HG03439 (cell line): ENCODE results near the gene ADCY5.

Experiments used
- ATAC-seq: cut with Tn5 transposase; IDR thresholded peaks from one replicate; pipeline ENCODE4 v1.9.1; 2021; ENCODE audit warnings: mild to moderate bottlenecking, moderate library complexity; ENCODE audit not compliant: unreplicated experiment

ADCY5 gene

DNA sequence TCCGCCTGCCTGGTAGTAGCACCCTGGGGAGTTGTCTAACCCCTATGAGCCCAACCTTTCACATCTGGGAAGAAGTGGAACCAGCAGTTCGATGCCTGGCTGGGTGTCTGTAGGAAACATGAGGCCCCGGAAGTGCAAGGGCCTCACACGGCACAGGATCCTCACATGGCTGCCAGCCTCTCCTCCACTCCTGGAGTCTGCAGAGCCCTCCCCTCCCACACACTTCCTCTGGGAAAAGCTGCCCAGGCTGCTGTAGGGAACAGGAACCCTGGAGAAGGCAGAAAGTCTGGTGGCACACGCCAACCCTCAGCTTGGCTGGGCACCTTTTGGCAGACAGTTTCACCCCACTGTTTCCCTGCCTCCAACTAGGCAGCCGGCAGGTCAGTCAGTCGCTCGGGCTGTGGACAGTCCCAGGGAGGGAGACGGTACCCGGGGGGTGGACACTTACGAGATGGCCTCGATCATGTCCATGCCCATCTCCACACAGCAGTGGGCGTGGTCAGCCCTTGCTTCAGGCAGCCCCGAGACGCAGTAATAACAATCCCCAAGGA lies 118.4 kb downstream of the ADCY5 start:
- no peak for ATAC-seq

DNA sequence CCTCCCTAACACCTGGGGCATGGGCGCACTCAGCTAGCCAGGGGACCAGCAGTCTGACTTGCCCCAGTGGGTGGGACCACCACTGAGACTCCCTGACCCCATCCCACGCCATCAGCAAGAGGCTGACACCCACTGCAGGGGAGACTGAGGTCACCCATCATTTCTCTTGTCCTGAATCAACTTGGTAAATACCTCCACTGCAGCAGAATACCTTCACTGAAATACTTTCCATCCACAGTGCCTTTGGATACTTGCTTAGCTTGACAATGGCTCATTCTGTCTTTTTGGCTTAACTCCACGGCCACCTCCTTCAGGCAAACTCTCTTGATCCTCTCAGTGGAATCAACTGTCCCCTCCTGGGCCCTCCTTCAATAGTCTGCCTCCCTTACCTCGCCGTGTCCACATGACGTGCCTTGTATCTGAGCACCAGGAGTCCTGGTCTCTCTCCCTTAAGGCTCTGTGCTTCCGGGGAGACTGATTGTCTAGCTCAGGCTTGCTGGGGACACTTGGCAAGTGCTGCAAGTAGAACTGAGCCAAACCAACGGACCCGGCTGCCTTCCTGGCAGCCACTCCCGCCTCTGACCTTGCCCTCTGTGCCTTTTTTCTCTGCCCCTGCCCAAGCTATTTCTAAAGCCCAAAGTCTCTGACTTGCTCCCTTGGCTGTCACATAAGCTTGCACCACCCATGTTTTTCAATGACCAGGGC lies 119.1 kb downstream of the ADCY5 start:
- no peak for ATAC-seq

DNA sequence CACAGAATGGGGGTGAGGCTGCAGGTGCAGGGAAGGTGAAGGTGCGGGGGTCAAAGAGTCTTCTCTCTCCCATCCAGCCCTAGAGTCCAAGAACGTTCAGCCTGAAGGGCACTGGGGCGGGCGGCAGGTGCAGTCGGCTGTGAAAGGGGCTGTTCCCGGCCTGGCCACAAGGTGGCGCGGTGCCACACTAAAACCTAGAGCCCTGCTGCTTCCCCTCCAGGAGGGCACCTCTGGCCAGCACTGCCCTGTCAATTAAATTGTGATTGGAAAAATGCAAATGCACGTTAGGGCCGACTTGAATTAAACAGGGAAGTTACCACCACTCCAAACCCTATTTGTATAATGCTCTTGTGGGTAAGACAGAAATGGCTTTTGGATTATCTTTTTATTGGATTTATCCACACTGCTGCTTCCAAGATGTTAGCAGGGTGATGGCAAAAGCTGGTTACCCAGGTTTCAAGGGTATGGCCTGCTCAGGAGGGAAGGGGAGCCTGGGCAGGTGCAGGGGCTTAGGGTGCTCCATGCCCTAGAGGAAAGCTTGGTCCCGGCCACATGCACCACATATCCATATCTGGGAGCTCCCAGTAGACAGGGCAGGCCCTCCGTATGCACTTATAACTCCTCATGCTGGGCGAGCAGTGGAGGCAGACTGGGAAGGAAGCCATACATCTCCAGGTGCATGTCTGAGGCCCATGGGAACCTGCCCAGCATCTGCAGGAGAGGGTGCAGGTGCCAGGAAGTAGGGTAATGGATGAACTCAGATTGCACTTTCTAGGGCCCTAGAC lies 119.8 kb downstream of the ADCY5 start:
- ATAC-seq = peak; percentile 70

DNA sequence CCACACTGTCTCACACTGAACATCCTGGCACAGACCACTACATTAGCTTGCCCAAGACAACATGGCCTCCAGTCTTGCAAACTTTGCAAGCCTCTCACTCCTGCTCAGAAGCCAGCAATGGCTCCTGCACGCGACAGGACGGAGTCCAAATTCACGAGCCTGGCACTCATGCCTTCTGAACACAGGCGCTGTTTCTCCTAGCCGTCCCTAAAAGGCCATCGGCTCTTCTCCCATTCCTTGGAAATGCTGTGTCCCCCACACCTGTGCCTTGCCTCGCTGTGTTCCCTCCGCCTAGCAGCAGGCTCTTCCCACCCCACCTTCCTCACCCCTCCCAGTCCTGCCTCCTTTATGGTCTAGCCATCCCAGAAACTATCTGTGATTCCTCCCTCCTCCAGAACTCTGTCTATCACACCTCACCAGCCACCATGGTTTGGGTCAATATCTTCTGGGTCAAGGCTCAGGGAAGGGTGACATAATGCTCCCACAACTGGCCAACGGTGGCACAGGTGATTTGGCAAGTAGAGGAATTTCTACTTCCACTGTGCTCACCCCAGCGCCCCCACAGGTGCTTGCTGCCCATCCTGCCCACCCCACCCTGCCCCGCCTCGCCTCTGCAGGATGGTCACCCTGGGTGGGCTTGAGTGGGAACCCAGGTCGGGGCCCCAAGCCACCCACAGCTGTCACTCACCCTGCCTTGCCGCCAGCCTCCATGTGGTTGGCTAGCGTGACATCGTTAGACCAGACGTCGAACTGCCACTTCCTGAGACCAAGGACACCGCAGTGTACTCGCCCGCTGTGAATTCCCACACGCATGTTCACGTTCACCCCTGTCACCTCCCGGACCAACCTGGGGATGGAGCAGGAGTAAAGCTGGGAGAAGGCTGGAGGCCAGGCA lies 120.7 kb downstream of the ADCY5 start:
- ATAC-seq = peak; percentile 26

DNA sequence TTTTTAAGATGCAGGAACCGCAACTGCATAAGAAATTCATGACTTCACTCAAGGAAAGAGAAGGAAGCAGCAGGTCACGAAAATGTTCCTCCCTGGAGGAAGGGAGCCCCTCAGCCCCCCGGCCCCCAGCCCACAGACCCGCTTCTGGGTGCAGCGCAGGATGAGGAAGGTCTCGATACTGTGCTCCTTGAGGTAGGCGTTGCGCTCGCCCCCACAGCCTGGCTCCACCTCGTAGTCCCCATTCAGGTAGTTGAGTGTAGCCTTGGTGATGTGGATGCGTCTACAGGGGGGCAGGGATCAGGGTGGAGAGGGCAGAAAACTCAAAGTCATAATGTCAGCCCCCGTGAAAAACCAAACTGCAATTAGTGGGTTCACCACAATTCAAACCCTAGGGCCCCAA lies 121.4 kb downstream of the ADCY5 start:
- ATAC-seq = no peak

DNA sequence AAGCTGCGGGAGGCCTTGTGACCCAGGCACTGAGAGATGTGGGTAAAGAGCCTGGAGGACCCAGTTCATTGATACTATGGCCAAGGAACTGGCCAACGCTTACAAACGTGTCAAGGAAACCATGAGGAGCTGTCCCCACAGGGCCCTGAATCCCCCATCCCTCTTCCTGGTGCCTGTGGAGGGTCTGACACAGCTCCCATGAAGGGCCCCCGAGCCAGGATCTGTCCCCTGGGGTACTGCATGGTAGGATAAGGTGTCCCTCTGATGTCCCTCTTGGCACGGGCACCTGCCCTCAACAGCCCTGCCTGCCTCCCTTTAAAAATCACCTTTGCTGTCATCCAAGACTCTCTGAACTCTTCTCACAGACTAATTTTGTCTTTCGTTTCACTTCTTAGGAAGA lies 122.4 kb downstream of the ADCY5 start:
- ATAC-seq = no peak

DNA sequence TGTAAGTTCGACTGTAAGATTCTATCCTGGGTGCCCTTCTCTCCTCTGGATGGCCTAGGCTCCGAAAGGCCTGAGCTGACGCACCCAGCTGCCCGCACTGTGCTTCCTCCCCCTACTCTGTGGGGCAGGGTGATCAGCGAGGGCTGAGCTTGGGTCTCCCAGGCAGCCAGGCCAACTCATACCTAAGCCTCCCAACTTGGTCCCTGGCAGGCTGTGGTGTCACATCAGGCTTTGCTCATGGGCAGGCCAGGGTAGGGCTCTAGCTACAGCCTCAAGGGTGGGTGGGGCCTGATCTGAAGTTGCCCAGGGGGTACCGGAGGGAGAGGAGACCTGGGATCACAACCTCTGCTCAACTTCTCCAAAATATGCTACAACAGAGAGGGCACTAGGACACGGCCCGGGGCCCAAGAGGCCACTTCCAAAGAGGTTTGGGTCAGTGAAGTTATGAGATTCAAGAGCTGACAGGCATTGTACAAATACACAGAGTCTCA lies 123.1 kb downstream of the ADCY5 start:
- ATAC-seq = no peak

DNA sequence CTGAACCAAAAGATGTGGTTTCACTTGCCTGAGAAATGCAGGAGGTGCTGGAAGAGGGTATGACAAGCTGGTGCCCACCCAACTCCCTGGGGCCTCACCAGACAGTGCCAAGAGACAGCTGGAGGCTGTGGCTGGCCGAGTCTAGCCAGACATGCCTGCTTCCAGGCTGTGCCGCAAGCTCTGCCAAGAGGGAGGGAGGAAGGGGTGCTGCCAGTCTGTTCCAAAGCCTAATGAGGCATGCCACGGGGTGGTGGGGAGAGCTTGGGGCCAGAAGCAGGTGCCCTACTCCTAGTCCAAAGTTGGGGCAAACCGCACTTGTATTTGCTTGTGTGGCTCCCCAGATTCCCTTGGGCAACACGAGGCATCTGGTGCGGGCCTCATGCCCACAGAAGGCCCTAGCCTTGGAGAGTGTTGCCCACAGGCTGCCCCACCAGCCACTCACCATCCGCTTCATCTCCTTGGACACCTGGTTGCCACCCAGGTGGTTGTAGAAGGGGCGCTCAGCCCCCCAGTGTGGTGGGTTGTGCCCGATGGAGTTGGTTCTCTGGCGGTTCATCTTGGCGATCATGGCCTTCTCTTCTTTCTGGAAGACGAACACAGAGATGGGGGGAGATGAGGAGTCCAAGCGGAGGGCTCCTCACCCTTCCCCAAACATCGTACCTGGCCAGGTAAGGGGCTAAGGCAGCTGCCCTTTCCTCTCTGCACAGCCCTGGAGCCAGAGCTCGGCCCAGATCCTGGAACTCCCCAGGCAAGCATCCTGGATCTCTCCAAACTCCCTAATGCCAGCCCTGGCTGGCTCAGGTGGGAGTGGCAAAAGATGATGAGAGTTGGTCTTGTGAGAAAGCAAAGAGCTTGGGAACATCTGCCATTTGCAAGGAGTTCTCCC lies 123.8 kb downstream of the ADCY5 start:
- no peak for ATAC-seq

DNA sequence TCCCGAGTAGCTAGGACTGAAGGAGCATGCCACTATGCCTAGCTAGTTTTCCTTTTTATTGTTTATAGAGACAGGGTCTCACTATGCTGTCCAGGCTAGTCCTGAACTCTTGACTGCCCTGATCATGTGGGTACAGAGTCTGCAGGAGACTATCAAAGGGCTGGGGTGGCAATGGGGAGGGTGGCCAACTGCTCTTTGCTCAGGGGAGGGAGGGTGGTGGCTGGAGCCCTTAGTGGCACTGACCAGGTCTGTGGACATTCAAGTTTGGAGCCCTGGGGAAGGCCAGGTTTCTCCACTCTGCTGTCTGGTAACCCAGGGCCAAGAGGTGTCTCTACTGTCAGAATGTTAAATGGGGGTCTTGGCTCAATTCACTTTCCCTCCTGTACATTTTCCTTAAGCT lies 125.1 kb downstream of the ADCY5 start:
- no peak for ATAC-seq

DNA sequence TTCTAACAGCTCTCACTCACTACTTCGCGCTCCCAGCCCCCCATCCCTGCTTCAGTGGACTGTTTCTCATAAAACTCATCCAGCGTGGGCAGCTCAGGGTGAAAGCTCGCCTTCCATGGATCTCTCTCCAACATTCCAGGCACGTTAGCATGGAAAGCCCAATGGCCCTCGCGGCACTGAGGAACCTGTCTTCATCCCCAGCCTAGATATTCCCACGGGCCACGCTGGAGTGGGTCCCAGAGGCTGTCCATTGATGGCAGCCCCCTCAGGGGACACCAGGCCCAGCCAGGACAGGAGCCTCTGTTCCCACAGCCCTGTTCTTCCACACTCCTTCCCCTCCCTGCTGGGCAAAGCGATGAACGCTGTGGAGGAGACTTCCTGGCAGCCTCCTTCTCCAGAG lies 126.0 kb downstream of the ADCY5 start:
- ATAC-seq = no peak

DNA sequence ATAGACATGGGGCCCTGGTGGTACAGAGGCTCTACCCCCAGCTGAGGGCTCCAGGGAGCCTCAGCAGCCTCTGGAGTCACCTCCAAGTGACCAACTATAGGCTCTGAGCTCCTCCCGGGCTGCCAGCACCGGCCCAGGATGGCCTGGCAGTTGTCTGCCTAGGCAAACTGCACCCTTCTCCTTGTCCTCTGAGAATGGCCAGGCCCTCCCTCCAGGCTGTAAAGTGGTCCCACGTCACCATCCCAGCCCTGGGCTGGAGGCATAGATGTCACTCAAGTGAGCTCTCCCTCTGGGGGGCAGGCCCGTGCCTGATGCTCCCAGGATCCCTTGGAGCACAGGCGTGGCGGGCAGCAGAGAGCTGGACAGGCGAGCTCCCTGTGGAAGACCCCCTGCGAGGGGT lies 127.1 kb downstream of the ADCY5 start:
- no peak for ATAC-seq

DNA sequence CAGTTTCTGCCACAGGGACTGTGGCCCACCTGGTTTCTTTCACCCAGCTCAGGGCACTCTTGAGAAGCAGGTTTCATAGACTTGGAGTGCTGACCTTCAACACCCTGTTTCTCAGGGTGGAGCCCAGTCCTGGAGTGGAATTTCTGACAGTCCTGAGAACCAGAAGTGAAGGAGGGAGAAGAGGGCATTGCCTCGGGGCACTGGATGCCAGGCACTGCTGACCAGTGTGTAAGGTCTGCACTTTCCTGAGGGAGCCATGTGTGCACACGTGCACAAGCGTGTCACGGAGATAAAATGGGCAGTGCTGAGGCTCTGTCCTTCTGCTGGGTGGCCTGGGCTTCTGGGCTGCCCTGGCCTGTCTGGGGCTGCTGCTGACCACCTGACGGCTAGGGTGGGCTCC lies 128.7 kb downstream of the ADCY5 start:
- ATAC-seq = no peak

DNA sequence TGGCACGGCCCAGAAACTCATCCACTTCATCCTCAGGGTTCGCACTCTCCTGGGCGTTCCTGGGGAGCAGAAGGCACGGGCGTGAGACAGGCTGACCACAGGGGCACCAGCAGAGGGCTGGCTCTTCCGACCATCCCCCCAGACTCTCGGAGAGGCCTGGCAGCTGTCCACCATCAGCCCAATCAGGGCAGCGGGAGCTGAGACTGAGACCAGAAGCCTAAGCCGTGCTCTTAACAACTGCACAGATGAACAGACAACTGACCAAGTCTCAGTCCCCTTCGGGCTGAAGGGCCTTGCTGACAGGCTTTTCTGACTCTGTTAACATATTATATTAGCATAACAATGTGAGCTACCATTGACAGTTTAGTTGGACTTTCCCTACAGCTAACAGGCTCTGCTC lies 129.1 kb downstream of the ADCY5 start:
- ATAC-seq = no peak

DNA sequence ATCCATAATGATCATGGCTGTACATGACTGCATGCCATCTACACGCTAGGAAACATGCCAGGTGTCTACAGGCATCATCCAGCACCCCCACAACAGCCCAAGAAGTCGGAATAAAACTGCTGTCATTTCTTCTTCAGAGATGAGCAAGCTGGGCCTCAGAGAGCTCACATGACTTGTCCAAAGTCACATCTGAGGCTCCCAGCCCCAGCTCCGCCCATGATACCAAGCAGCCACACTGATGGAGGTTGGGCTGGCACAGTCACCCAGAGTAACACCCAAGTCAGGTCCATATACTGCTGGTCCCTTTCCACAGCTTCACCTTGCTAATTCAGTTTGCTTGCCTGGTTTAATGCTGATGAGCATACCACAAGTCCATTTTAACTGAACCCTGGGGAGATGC lies 130.5 kb downstream of the ADCY5 start:
- no peak for ATAC-seq

DNA sequence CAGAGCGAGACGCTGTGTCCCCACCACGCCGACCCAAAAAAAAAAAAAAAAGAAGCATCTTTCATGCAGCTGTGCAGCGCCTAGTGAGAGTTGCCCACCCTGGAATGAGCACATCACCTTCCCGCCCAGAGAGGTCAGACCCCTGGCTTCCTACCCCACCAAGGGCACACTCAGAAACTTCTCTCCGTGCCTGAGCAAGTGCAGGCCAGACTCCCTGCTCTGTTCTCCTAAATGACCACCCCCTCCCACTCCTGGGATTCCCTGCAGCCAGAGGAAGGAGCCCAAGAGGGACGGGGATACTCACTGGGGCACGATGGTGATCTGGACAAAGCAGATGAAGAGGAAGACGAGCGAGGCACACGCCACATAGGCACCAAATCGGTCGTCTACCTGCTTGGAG lies 131.2 kb downstream of the ADCY5 start:
- no peak for ATAC-seq

DNA sequence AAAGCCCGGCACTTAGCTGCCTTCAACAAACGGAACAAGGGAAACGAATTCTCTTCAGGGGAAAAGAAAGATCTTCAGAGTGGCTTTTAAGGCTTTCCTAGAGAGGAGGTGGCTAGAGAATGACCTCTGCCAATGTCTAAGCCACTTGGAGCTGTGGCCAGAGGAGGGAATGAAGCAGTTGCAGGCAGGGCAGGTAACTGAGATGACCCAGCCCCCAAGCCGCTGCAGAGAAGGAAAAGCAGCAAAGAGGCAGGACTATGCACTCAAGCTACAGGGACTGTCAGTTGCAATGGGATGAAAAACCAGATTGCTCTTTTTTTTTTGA lies 133.7 kb downstream of the ADCY5 start:
- no peak for ATAC-seq

DNA sequence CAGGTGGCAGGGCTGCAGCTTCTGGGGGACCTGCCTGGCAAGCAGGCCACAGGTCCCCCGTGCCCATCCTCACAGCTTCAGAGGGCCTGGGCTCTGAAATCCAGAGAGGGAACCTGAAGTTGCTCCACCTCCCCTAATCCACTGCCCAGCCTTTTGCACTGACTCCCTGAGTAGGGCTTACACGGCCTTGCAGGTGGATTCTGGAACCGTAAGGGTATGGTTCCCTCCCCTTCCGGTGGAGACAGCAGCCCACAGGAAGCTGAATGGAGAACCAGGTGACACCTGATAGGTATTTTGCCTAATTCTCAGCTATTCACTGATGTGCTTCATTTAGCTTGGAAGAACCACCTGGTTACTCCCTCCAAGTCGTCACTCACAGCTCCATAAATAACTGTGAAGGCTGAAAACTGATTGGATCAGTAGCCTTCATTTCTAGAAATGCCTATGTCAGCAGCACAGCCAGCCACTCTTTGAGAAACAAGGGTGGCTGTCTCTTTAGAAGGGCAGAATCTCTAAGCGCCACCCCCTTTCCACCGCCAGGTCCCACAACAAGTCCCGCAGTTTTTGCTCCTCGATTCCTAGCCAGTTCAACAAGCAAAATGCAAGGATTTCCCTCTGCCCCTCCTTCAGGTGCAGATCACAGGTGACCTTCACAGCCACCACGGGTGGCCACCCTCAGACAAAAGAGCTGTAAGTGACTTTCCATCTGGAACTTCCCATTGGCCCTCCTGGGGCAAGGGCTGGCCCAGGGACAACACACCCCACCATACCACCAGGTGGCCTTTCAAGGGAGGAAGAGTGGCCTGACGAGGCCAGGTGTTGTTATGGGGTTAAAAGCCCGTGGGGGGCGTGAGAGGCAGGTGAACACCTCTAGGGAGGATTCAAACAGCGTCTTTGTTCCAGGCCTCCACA lies 134.3 kb downstream of the ADCY5 start:
- no peak for ATAC-seq

DNA sequence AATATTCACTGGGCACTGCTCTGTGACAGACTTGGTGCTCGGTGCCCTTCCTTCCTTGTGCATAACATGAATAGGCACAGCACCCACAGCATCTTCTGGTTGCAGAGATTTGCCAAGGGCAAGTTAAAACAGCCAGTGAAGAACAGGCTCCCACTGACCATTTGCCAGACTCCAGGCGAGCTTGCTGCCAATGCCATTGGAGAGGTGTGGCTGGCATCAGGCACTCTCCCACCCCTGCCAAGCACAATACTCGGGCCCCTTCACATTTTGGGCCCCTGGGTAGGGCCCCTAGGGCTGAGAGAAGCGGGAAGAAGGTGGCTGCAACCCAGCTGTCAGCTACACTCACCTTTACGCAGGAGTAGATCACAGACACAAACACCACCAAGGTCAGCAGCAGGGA lies 135.0 kb downstream of the ADCY5 start:
- no peak for ATAC-seq
